HUES48 (cell line): ENCODE results near the gene TMEM42.
A peak's percentile ranks its signal among the peaks of the same experiment; 100 is the strongest.

Experiments used
- H3K27ac ChIP-seq: one replicate; pipeline ENCODE4 v1.7.0; 2013; ENCODE audit warnings: low read depth, low read length, inconsistent platforms
- H3K27me3 ChIP-seq: 2 replicates; pipeline ENCODE4 v1.6.1; 2013; ENCODE audit warnings: mild to moderate bottlenecking, low read length; ENCODE audit not compliant: control insufficient read depth, insufficient read depth
- H3K36me3 ChIP-seq: 2 replicates; pipeline ENCODE4 v1.6.1; 2013; ENCODE audit warnings: low read length; ENCODE audit not compliant: control insufficient read depth, insufficient read depth
- H3K4me1 ChIP-seq: 2 replicates; pipeline ENCODE4 v1.6.1; 2013; ENCODE audit warnings: mild to moderate bottlenecking, low read length; ENCODE audit not compliant: control insufficient read depth, insufficient read depth
- H3K4me3 ChIP-seq: 2 replicates; pipeline ENCODE4 v1.5.1; 2013; ENCODE audit warnings: mild to moderate bottlenecking, low read depth, low read length
- H3K9ac ChIP-seq: 2 replicates; pipeline ENCODE4 v1.6.1; 2013; ENCODE audit warnings: mild to moderate bottlenecking, low read depth, low read length, moderate library complexity
- H3K9me3 ChIP-seq: 2 replicates; pipeline ENCODE4 v1.6.1; 2013; ENCODE audit warnings: low read length; ENCODE audit not compliant: control insufficient read depth, insufficient read depth

The TMEM42 gene

DNA sequence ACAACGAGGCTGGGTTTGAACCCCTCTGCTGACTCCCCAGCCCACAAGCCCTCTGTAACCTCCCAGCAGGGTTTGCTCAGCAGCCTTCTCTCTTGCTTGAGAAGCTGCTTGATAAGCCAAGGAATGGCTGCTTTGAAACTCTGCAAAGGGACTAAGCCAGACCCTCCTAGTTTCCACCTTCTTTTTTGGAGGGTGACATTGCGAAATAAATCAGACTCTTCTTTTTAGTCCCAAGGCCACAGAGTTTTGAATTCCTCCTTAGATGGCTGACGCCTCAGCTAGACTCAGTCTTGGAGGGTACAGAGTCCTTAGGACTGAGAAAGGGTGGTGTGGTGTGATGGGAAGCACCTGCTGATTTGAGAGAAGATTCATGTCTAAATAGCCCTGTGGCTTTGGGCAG lies 13.9 kb downstream of the TMEM42 start:
- Histone ChIP-seq H3K4me3 (no peak overlapping the region), H3K27me3 (no peaks in the 10 kb centered on the region), H3K9me3 (no peaks in the 10 kb centered on the region), H3K4me1 (no peaks in the 10 kb centered on the region), H3K9ac (no peak overlapping the region), H3K36me3 (no peaks in the 10 kb centered on the region), H3K27ac (no peak overlapping the region)

DNA sequence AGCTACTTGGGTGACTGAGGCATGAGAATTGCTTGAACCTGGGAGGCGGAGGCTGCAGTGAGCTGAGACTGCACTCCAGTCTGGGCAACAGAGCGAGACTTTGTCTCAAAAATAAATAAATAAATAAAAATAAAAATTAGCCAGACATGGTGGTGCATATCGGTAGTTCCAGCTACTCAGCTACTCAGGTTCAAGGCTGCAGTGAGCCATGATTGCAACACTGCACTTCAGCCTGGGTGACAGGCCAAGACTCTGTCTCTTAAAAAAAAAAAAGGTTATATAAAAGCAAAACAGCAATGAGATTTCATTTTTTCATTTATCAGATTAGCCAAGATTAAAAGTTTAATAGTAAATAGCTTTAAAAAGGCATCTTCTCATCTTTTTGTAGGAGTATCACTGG lies 15.6 kb downstream of the TMEM42 start:
- Histone ChIP-seq H3K27me3 (no peaks in the 10 kb centered on the region), H3K9me3 (no peaks in the 10 kb centered on the region), H3K4me3 (no peak overlapping the region), H3K4me1 (no peaks in the 10 kb centered on the region), H3K9ac (no peak overlapping the region), H3K27ac (no peak overlapping the region), H3K36me3 (no peaks in the 10 kb centered on the region)

DNA sequence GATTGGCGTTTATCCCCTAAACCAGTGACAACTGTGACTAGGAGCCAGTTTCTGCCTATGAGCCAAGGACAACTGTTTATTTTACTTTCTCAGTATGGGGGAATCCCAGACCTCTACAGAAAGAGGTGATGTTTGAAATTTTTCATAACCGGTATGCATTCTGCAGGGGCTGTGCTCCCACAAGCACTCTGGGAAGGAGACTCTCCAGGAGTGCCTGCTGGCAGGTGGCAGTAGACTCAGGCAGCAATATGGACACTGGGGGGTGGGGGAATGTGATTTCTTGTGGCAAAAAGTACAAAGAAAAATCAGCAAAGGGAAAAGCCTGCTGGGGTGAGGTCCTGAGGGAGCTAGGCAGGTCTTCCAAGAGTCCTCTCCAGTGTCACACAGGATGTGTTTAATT lies 18.6 kb downstream of the TMEM42 start:
- no peak overlapping the region for H3K27ac ChIP-seq
- H3K27me3 ChIP-seq = no peaks in the 10 kb centered on the region
- no peak overlapping the region for H3K9ac ChIP-seq
- H3K4me1 ChIP-seq = no peaks in the 10 kb centered on the region; the same call in 1 of the 2 replicates
- H3K36me3 ChIP-seq = no peaks in the 10 kb centered on the region
- no peak overlapping the region for H3K4me3 ChIP-seq
- H3K9me3 ChIP-seq = no peaks in the 10 kb centered on the region

DNA sequence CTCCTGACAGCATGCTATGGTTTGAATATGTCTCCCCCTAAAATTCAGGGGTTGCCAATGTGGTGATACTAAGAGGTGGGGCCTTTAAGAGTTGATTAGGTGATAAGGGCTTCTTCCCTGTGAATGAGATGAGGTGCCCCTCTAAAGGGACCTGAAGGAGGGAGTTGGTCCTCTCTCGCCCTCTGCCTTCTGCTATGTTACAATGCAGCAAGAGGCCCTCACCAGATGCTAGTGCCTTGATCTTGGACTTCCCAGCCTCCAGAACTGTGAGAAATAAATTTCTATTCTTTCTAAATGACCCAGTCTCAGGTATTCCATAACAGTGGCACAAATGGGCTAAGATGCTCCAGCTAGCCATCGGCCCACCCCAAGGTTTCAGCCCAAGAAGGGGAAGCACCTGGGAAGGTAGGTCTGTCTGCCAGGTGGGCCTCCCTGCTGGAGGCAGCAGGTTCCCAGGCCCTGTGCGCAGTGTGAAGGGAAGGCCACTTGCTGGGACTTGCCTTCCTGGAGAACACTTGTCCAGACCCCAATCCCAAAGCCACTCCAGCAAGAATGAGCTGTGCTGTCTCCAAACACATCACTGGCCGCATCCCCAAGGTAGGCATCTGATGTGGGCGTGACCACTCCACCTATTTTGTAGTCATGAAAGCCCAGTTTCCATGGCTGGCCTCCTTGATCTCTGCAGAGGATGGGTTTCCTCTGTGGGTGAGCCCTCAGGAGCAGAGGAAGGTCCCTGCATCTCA lies 21.7 kb downstream of the TMEM42 start:
- Histone ChIP-seq H3K4me1 (no peaks in the 10 kb centered on the region; the same call in 1 of the 2 replicates), H3K4me3 (no peak overlapping the region), H3K27me3 (no peaks in the 10 kb centered on the region), H3K27ac (peak overlapping the region; percentile 74), H3K9ac (no peak overlapping the region), H3K9me3 (no peaks in the 10 kb centered on the region), H3K36me3 (no peaks in the 10 kb centered on the region)

DNA sequence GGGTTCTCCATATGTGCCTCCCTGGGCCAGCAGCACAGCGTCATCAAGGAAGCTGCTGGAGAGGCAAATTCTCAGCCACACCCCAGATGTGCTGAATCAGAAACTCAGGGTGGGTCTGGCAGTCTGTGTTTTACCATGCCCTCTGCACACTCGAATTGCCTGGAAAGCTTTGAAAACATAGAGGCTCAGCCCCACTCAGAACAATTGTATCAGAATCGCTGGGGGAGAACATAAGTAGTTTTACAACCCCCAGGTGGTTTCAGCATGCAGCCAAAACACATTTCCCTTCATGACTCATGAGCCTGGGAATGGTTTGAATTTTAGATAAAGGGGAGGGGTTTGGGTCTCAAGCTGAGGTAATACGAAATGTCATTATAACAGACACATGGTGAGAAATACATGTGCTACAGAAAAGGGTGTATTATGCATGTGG lies 22.3 kb downstream of the TMEM42 start:
- Histone ChIP-seq H3K9me3 (no peaks in the 10 kb centered on the region), H3K27ac (peak overlapping the region; percentile 74), H3K36me3 (no peaks in the 10 kb centered on the region), H3K27me3 (no peaks in the 10 kb centered on the region), H3K4me3 (no peak overlapping the region), H3K9ac (no peak overlapping the region), H3K4me1 (no peaks in the 10 kb centered on the region; the same call in 1 of the 2 replicates)

DNA sequence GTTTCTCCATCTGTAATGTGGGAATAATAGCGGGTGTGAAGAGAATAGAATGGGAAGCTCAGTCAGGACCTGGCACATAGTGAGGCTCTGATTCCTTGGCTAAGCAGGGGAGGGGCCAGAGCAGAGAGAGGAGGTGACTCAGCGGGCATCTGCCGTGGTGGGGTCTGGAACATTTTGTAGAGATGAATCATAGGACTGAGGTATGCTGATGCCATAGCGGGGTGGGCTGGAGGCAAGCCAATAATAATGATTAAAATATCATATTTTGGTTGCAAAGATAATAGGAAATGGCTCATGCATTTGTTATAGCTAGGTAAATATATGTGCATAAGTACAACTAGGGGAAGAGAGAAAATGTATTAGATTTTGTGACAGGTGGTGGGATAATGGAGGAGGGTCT lies 23.9 kb downstream of the TMEM42 start:
- H3K9me3 ChIP-seq = no peaks in the 10 kb centered on the region
- no peaks in the 10 kb centered on the region for H3K27me3 ChIP-seq
- no peaks in the 10 kb centered on the region for H3K36me3 ChIP-seq
- no peak overlapping the region for H3K9ac ChIP-seq
- H3K4me3 ChIP-seq = no peak overlapping the region
- peak overlapping the region; percentile 50 for H3K27ac ChIP-seq
- H3K4me1 ChIP-seq = no peaks in the 10 kb centered on the region; the same call in 1 of the 2 replicates

DNA sequence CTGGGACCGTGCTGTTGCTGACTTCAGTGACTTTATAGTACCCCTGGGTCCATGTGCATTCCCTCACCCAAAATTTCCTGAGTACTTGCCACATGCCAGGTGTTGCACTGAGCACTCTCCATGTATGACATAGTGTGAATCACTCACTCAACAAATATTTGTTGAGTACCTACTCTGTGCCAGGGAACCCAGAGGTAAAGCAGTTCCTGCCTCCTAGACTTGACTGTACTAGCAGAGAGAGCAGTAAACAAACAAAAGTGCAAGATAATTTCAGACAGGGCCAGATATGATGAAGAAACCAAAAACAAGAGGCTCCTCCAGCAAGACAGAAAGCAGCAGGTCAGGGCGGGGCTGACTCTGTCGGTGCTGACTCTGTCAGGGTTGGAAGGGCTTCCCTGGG lies 24.8 kb downstream of the TMEM42 start:
- H3K4me1 ChIP-seq = no peaks in the 10 kb centered on the region; the same call in 1 of the 2 replicates
- H3K36me3 ChIP-seq = no peaks in the 10 kb centered on the region
- H3K27ac ChIP-seq = no peak overlapping the region
- H3K27me3 ChIP-seq = no peaks in the 10 kb centered on the region
- no peak overlapping the region for H3K9ac ChIP-seq
- H3K4me3 ChIP-seq = no peak overlapping the region
- no peaks in the 10 kb centered on the region for H3K9me3 ChIP-seq

DNA sequence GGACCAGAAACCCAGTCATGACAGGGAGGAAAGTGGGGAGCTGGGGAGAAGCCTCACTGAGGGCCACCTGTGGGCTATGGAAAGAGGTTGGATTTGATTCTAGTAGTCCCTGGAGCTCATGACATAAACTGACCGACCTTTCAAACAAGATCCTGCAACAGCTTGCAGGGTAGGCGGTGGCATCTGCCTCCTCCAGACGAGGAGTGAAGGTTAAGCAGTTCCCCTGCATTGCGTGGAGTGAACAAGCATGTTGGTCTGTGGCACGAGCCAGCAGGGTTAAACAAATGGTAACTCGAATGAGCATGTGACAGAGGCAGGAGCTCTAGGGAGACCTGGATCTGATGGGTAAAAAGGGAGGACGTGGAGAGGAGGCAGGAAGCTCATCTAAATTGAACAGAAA lies 25.4 kb downstream of the TMEM42 start:
- no peaks in the 10 kb centered on the region for H3K9me3 ChIP-seq
- no peak overlapping the region for H3K4me3 ChIP-seq
- H3K4me1 ChIP-seq = no peaks in the 10 kb centered on the region; the same call in 1 of the 2 replicates
- H3K36me3 ChIP-seq = no peaks in the 10 kb centered on the region
- H3K27me3 ChIP-seq = no peaks in the 10 kb centered on the region
- no peak overlapping the region for H3K9ac ChIP-seq
- no peak overlapping the region for H3K27ac ChIP-seq

DNA sequence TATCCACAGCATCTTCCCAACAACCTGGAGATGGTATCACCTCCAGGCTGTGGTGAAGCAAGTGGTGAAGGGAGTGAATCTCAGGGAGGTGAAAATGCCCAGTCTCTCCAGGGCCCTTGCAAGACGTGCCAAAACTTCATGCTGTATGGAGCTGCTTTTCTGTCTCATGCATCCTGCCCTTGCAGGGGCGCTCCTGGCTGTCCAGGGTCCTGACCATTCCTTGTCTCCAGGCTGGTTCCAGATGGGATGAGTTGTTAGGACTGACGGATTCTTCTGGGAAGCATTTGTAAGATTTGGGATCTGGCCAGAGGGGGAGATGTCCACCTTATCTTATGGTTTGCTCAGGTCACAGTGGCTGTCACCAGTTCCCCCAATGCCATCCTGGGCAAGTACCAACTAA lies 28.5 kb downstream of the TMEM42 start:
- Histone ChIP-seq H3K27me3 (no peaks in the 10 kb centered on the region), H3K4me1 (peaks cover 4% of the 10 kb centered on the region; the same call in 1 of the 2 replicates), H3K4me3 (no peak overlapping the region)

DNA sequence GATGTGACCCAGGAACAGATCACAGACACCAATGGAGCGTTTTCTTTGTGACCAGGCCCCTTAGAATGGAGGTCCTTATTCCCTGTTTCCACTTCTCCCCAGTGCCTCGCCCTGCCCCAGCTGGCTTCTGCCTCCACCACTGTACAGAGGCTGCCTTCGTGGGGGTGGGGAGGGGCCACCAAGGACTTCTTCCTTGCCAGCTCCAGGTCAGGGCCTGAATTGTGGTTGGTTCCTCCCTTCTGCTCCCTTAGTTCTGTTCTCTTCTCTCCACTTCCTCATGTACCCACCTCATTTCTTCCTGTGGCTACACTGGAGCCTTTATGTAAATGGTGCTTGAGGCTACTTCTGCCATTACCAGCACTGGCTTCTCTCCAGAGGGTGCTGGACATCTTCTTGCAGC lies 29.1 kb downstream of the TMEM42 start:
- H3K9ac ChIP-seq = no peak overlapping the region
- no peaks in the 10 kb centered on the region for H3K9me3 ChIP-seq
- H3K4me3 ChIP-seq = no peak overlapping the region
- H3K27ac ChIP-seq = no peak overlapping the region
- peaks cover 4% of the 10 kb centered on the region; the same call in 1 of the 2 replicates for H3K4me1 ChIP-seq
- no peaks in the 10 kb centered on the region for H3K27me3 ChIP-seq
- no peaks in the 10 kb centered on the region for H3K36me3 ChIP-seq

More for the DNA sequence above, 28.5 kb downstream of the TMEM42 start:
- Histone ChIP-seq H3K9me3 (no peaks in the 10 kb centered on the region), H3K36me3 (no peaks in the 10 kb centered on the region), H3K27ac (no peak overlapping the region), H3K9ac (no peak overlapping the region)

DNA sequence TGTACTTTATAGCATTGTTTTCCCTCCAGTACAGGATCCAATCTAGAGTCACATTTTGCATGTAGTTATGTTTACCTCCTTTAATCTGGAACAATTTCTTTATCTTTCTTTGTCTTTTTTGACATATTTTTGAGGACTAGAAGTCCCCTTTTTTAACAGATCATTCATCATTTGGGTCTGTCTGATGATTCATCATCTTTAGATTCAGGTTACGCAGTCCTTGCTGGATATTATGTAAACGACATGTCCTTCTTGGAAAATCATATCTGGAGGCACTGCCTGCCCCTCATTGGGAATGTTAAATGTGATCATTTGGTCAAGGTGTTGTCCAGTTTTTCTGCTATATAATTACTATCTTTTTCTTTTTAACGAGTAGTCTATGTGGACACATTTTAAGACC lies 31.0 kb downstream of the TMEM42 start:
- H3K4me1 ChIP-seq = peaks cover 4% of the 10 kb centered on the region; the same call in 1 of the 2 replicates
- H3K9ac ChIP-seq = no peak overlapping the region
- no peaks in the 10 kb centered on the region for H3K36me3 ChIP-seq
- no peaks in the 10 kb centered on the region for H3K9me3 ChIP-seq
- no peak overlapping the region for H3K27ac ChIP-seq
- no peaks in the 10 kb centered on the region for H3K27me3 ChIP-seq
- H3K4me3 ChIP-seq = no peak overlapping the region
